GF-D8 (cell line): Measurements from ENCODE around the gene CCL22.
"Not testable (repeated sequence)": the region's sequence is repeated elsewhere in the genome, so short reads cannot be mapped to it uniquely, and the experiment has no call there.

ENCODE experiments used
- DNase-seq: peaks from one replicate; lab custom pipeline; 2025; lab: John Stamatoyannopoulos, UW

Gene CCL22

GRCh38 chr16:57394444-57394843 lies 35.9 kb downstream of the CCL22 start:
- no peak for DNase-seq

GRCh38 chr16:57395026-57395425 lies 36.4 kb downstream of the CCL22 start:
- no peak for DNase-seq

GRCh38 chr16:57396786-57397185 lies 38.2 kb downstream of the CCL22 start:
- no peak for DNase-seq

- DNase-seq = not testable (repeated sequence)
Observed at GRCh38 chr16:57397493-57397892, 38.9 kb downstream of the CCL22 start.

GRCh38 chr16:57401943-57402640 lies 43.5 kb downstream of the CCL22 start:
- no peak for DNase-seq

GRCh38 chr16:57403965-57404817 lies 45.6 kb downstream of the CCL22 start, which contains the start of gene CCL17:
Gene CCL17, plus strand, starts transcription at chr16:57404767. Its CDS starts 9,166 bp downstream, at chr16:57413933.
- no peak for DNase-seq

GRCh38 chr16:57405097-57405496 lies 46.5 kb downstream of the CCL22 start:
- DNase-seq = no peak

GRCh38 chr16:57406881-57407280 lies 48.3 kb downstream of the CCL22 start:
- no peak for DNase-seq

GRCh38 chr16:57407521-57408353 lies 49.2 kb downstream of the CCL22 start:
- DNase-seq = no peak

- no peak for DNase-seq
Observed at GRCh38 chr16:57409065-57409464, 50.5 kb downstream of the CCL22 start.

GRCh38 chr16:57409870-57410587 lies 51.4 kb downstream of the CCL22 start:
- DNase-seq = no peak

- DNase-seq = no peak
Observed at GRCh38 chr16:57411362-57411976, 52.9 kb downstream of the CCL22 start.

- DNase-seq = no peak
Observed at GRCh38 chr16:57412584-57412983, 54.0 kb downstream of the CCL22 start.

GRCh38 chr16:57413301-57413730 lies 54.7 kb downstream of the CCL22 start:
- no peak for DNase-seq

GRCh38 chr16:57413733-57414132 lies 55.1 kb downstream of the CCL22 start:
- DNase-seq = no peak
